SK-N-SH treated with all-trans-retinoic acid at 6 μM for 48 hours (cell line): ENCODE results near the gene TTC27.

ENCODE experiments used
- BACH2 ChIP-seq: fragments of 250-450 bp; sonication (Bioruptor Pico); IDR thresholded peaks from 2 replicates; pipeline ENCODE4 v1.9.0; 2021; ENCODE audit warnings: mild to moderate bottlenecking, borderline replicate concordance
- GLIS3 ChIP-seq: fragments of 250-450 bp; sonication (Bioruptor Pico); IDR thresholded peaks from 2 replicates; pipeline ENCODE4 v1.5.0; 2020; ENCODE audit warnings: mild to moderate bottlenecking, moderate library complexity
- TCF4 ChIP-seq: fragments of 250-450 bp; sonication (Bioruptor Pico); IDR thresholded peaks from 2 replicates; pipeline ENCODE4 v1.8.0; 2021; ENCODE audit warnings: mild to moderate bottlenecking, moderate library complexity, borderline replicate concordance

DNA sequence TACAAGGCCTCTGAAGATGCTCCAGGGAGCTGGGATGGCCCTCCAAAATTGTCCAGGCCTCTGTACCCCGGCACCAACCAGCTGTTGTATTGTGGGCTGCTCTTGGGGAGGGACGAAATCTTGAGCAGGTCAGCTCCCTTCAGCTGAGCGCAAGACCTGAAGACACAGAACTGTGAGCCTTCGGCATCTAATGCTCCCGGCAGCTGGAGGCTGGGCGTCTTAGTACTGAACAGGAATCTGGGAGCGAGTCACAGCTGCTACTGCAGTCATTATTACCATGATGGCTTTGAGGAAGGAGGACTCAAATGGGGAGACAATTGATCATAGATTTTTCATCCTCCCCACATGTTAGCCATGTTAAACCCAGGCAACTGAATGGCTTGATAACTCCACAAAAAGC lies 236.0 kb downstream of the TTC27 start:
- no peak for TF ChIP-seq GLIS3 (CRISPR knock-in tag)
- TF ChIP-seq BACH2: no peak
- TF ChIP-seq TCF4 (CRISPR knock-in tag): no peak
